A673 (cell line): Measurements from ENCODE around the gene TES.

Source experiments
- EZH2 ChIP-seq: fragments of 200-600 bp; sonication (generic); IDR thresholded peaks from 2 replicates; pipeline ENCODE4 v1.6.1; 2017; ENCODE audit warnings: borderline replicate concordance, low read depth, mild to moderate bottlenecking, mixed read lengths, antibody characterized with exemption, low read length; ENCODE audit not compliant: poor library complexity, severe bottlenecking
- TF ChIP-seq, protein P1 (sequence below): fragments of 300-800, 200-600 bp; sonication (generic); conservative IDR thresholded peaks from 2 replicates; pipeline ENCODE4 v1.5.1; 2017; ENCODE audit warnings: low read depth, mild to moderate bottlenecking, antibody characterized with exemption, low read length, moderate library complexity, mixed read lengths

DNA sequence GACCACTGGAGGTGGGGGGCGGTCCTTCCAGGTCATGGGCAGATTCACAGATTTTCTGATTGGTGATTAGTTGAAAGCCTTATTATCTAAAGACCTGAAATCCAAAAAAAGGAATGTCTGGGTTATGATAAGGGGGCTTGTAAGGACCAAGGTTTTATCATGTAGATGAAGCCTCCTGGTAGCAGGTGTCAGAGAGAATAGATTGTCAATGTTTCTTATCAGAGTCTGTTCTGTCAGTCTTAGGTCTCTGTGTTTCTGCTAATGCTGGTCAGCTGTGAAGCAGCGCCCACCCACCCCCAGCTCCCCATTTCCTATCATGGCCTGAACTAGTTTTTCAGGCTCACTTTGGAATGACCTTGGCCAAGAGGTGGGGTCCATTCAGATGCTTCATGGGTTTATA is 21.2 kb downstream of the TES start:
- TF ChIP-seq, protein P1, sequence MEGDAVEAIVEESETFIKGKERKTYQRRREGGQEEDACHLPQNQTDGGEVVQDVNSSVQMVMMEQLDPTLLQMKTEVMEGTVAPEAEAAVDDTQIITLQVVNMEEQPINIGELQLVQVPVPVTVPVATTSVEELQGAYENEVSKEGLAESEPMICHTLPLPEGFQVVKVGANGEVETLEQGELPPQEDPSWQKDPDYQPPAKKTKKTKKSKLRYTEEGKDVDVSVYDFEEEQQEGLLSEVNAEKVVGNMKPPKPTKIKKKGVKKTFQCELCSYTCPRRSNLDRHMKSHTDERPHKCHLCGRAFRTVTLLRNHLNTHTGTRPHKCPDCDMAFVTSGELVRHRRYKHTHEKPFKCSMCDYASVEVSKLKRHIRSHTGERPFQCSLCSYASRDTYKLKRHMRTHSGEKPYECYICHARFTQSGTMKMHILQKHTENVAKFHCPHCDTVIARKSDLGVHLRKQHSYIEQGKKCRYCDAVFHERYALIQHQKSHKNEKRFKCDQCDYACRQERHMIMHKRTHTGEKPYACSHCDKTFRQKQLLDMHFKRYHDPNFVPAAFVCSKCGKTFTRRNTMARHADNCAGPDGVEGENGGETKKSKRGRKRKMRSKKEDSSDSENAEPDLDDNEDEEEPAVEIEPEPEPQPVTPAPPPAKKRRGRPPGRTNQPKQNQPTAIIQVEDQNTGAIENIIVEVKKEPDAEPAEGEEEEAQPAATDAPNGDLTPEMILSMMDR = no peak
- TF ChIP-seq EZH2 = no peak
